Gastroesophageal sphincter (tissue), 4 donors: Measurements from ENCODE around the gene COX18. TPM values are rescaled to one million over a fixed set of nuclear protein-coding genes. Genes with fewer than 3 reads are reported as not detected.
A peak's percentile ranks its signal among the peaks of the same experiment; 100 is the strongest.

Experiments
- ATAC-seq: fragments of 150-250 bp; one replicate; pipeline ENCODE4 v1.9.1; 2016; ENCODE audit warnings: mild to moderate bottlenecking, moderate library complexity
- H3K27ac ChIP-seq, 4 donors: fragments of 200-600 bp; sonication (generic) in 3 of 4; 1 replicate in 3 of 4; 2 replicates in 1 of 4; pipeline ENCODE4 v1.5.1; 2016 to 2019
- H3K27me3 ChIP-seq: fragments of 200-600 bp; sonication (generic); one replicate; pipeline ENCODE4 v1.5.1; 2019
- H3K36me3 ChIP-seq, 2 donors: fragments of 200-600 bp; sonication (generic); one replicate each; pipeline ENCODE4 v1.5.1; 2019; ENCODE audit warnings: control low read depth in 1 of 2
- H3K4me1 ChIP-seq, 3 donors: fragments of 200-600 bp; sonication (generic); 1 replicate in 2 of 3; 2 replicates in 1 of 3; pipeline ENCODE4 v1.5.1; 2016 to 2019; ENCODE audit warnings: control low read depth in 2 of 3
- H3K4me3 ChIP-seq, 2 donors: fragments of 200-600 bp; sonication (generic); one replicate each; pipeline ENCODE4 v1.5.1; 2019; ENCODE audit warnings: mild to moderate bottlenecking in 1 of 2, moderate library complexity in 1 of 2
- H3K9me3 ChIP-seq, 3 donors: fragments of 200-600 bp; sonication (generic); one replicate each; pipeline ENCODE4 v1.5.1; 2017 to 2019; ENCODE audit warnings: control low read depth in 2 of 3
- EP300 ChIP-seq: sonication (generic); formaldehyde crosslinking; IDR thresholded peaks from one replicate; pipeline ENCODE4 v1.6.1; 2017; ENCODE audit warnings: antibody characterized with exemption, mild to moderate bottlenecking
- POLR2A ChIP-seq, 2 donors: fragments of 450-650 bp; IDR thresholded peaks; one replicate each; pipeline ENCODE4 v1.6.1; 2017; ENCODE audit warnings: antibody characterized with exemption in 2 of 2, mild to moderate bottlenecking in 2 of 2, moderate library complexity in 1 of 2
- POLR2AphosphoS5 ChIP-seq: sonication (generic); formaldehyde crosslinking; IDR thresholded peaks from one replicate; pipeline ENCODE4 v1.6.1; 2017; ENCODE audit warnings: antibody characterized with exemption
- WGBS, 2 donors: methylation state at CpG; one replicate each; pipeline ENCODE4 v1.1.5; 2018; ENCODE audit warnings: low coverage in 1 of 2; 5-methylcytosine and 5-hydroxymethylcytosine counted together
- total RNA-seq, 4 donors: library from RNA; depleted of rRNA; stranded (reverse); fragments of >200 nt; gene quantifications; one replicate each; pipeline ENCODE4 v1.1.0, GENCODE V29; 2016
- TF ChIP-seq, protein P1 (sequence below), 4 experiments: fragments of 200-600 bp in 2 of 4; fragments of 450-650 bp in 2 of 4; sonication (generic) in 1 of 4; IDR thresholded peaks; one replicate each; pipeline ENCODE4 v1.5.1; 2017 to 2019; ENCODE audit warnings: antibody characterized with exemption in 4 of 4, mild to moderate bottlenecking in 2 of 4, moderate library complexity in 2 of 4

The COX18 gene
- total RNA-seq, 4 donors from 2014 or later = 11.6 to 24.5 (median 19.4) TPM

DNA sequence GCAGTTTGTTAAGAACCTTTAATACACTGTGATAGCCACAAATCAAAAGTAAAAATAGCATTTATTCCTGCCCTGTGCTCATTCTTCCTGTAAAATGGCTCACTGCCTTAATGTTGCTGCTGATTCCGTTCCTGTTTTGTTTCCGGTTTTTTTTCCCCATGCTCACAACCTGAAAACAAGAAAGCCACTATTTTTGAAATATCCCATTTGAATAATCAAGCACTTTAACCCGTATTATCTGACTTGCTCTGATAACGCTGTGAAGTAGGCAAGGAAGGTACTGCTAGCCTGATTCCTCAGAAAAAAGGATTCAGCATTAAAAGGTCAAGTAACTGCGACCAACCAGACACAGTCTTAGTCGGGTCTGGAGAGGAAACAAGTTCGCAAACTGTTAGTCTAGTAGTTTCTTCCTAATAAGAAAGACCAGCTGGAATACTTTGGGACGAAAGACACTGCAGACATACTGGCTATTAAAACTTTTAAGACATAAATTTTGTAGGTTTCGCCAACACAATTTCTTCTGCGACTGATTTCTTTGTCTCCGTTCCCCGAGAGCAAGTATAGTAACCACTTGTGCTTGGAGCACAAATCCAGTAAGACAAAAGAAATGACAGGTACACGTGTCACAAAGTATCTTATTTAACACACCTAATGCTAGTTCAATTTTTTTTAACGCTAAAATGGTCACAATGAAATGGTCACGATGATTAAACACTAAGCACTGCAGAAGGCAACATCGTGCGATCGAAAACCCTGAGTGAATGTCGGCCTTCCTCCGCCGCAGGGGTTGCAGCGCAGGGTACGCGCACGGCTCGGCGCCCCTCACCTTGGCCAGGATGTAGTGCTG lies 802 bp downstream of the COX18 start:
- H3K4me3 ChIP-seq = peak overlapping the region; percentile 58 to 75
- H3K27ac ChIP-seq = peak overlapping the region; percentile 84 to 99 (median 93)
- H3K4me1 ChIP-seq = peaks cover 0 to 42% (median 10%) of the 10 kb centered on the region in 3 donors
- H3K27me3 ChIP-seq = no peaks in the 10 kb centered on the region
- peaks cover 0 to 13% of the 10 kb centered on the region in 2 donors for H3K36me3 ChIP-seq
- H3K9me3 ChIP-seq = no peaks in the 10 kb centered on the region
- TF ChIP-seq POLR2A (IDR thresholded peaks at IDR 0.05) (no peak), POLR2AphosphoS5 (no peak), EP300 (no peak)
- TF ChIP-seq, protein P1, sequence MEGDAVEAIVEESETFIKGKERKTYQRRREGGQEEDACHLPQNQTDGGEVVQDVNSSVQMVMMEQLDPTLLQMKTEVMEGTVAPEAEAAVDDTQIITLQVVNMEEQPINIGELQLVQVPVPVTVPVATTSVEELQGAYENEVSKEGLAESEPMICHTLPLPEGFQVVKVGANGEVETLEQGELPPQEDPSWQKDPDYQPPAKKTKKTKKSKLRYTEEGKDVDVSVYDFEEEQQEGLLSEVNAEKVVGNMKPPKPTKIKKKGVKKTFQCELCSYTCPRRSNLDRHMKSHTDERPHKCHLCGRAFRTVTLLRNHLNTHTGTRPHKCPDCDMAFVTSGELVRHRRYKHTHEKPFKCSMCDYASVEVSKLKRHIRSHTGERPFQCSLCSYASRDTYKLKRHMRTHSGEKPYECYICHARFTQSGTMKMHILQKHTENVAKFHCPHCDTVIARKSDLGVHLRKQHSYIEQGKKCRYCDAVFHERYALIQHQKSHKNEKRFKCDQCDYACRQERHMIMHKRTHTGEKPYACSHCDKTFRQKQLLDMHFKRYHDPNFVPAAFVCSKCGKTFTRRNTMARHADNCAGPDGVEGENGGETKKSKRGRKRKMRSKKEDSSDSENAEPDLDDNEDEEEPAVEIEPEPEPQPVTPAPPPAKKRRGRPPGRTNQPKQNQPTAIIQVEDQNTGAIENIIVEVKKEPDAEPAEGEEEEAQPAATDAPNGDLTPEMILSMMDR (IDR thresholded peaks at IDR 0.05) = no peak
- no peak for ATAC-seq
- 0% methylated on average over 12 to 15 of the region's 27 CpGs for WGBS, 2 donors

DNA sequence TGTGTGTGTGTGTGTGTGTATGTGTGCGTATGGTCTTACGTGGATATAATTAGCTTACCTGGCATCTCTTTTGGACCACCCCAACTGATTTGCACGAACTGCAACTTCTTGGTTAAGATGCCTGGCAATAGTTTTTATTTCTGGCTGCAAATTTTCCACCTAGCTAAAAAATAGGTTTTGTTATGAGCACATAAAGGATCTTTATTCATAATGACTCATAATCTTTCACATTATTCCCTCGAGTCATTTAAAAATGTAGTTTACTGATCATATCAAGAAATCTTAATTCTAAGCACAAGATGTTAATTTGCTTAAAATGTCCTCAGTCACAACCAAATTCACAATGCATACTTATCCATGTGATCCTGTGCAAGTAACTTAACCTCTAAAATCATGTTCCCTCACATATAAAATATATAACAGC lies 1.5 kb downstream of the COX18 start:
- H3K4me1 ChIP-seq = peaks cover 0 to 42% (median 10%) of the 10 kb centered on the region in 3 donors
- H3K4me3 ChIP-seq = peak overlapping the region; percentile 58 to 75
- H3K9me3 ChIP-seq = no peaks in the 10 kb centered on the region
- peak overlapping the region; percentile 84 to 99 (median 93) for H3K27ac ChIP-seq
- TF ChIP-seq POLR2AphosphoS5 = no peak
- no peak for TF ChIP-seq EP300
- TF ChIP-seq, protein P1 (IDR thresholded peaks at IDR 0.05) = no peak
- no peak for TF ChIP-seq POLR2A (IDR thresholded peaks at IDR 0.05)
- H3K36me3 ChIP-seq = peaks cover 0 to 20% of the 10 kb centered on the region in 2 donors
- no peak for ATAC-seq
- 35 to 43% methylated on average over 4 of the region's 4 CpGs for WGBS, 2 donors
- no peaks in the 10 kb centered on the region for H3K27me3 ChIP-seq

- H3K36me3 ChIP-seq = peaks cover 0 to 31% of the 10 kb centered on the region in 2 donors
- H3K4me1 ChIP-seq = peaks cover 0 to 42% (median 10%) of the 10 kb centered on the region in 3 donors
- no peaks in the 10 kb centered on the region for H3K27me3 ChIP-seq
- TF ChIP-seq POLR2A (IDR thresholded peaks at IDR 0.05) (no peak), POLR2AphosphoS5 (no peak), EP300 (no peak)
- TF ChIP-seq, protein P1 (IDR thresholded peaks at IDR 0.05) = no peak
- ATAC-seq = no peak
- no peak overlapping the region for H3K4me3 ChIP-seq
- H3K9me3 ChIP-seq = no peaks in the 10 kb centered on the region
- WGBS, 2 donors = 96 to 100% methylated on average over 2 of the region's 2 CpGs
- no peak overlapping the region for H3K27ac ChIP-seq
Observed at GRCh38 chr4:73066928-73067327, 2.6 kb downstream of the COX18 start.

- Histone ChIP-seq H3K27ac (no peak overlapping the region), H3K36me3 (peaks cover 0 to 36% of the 10 kb centered on the region in 2 donors), H3K27me3 (no peaks in the 10 kb centered on the region), H3K4me3 (no peak overlapping the region), H3K4me1 (peaks cover 0 to 42% (median 10%) of the 10 kb centered on the region in 3 donors), H3K9me3 (no peaks in the 10 kb centered on the region)
- 88 to 92% methylated on average over 3 of the region's 3 CpGs for WGBS, 2 donors
- TF ChIP-seq, protein P1 (IDR thresholded peaks at IDR 0.05) = no peak
- TF ChIP-seq POLR2A (IDR thresholded peaks at IDR 0.05) (no peak), POLR2AphosphoS5 (no peak), EP300 (no peak)
- ATAC-seq = no peak
Observed at GRCh38 chr4:73066445-73066844, 3.1 kb downstream of the COX18 start.

DNA sequence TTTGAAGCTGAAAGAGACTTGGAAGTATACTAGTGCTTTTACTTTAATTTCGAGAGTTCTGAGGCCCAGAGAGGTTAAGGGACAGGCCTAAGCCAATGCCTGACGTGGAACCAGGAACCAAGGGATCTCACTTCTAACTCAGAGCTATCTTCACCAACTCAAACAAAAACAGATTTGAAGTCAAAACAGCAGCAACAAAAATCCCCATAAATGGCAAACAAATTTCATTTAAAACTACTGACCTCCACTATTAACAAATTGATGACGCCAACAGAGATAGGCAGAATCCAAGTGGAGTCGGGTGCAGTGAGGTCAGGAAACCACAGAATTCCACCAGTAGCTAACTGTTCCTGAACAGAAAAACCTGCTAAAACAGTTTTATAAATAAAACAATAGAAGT lies 5.0 kb downstream of the COX18 start:
- Histone ChIP-seq H3K27ac (no peak overlapping the region), H3K4me3 (no peak overlapping the region), H3K27me3 (no peaks in the 10 kb centered on the region), H3K4me1 (peaks cover 0 to 35% (median 7%) of the 10 kb centered on the region in 3 donors), H3K36me3 (peaks cover 6 to 55% of the 10 kb centered on the region in 2 donors), H3K9me3 (no peaks in the 10 kb centered on the region)
- ATAC-seq = no peak
- TF ChIP-seq EP300 = no peak
- TF ChIP-seq, protein P1 (IDR thresholded peaks at IDR 0.05) = no peak
- 78 to 81% methylated on average over 4 of the region's 4 CpGs for WGBS, 2 donors
